IPS-18c (cell line): ENCODE results near the gene PACRG.

Experiments used
- H3K4me3 ChIP-seq: 2 replicates; pipeline ENCODE4 v1.7.0; 2013; ENCODE audit warnings: low read depth, mild to moderate bottlenecking, low read length, moderate library complexity; ENCODE audit not compliant: insufficient read depth
- H3K9me3 ChIP-seq: one replicate; pipeline ENCODE4 v1.6.1; 2013; ENCODE audit warnings: mild to moderate bottlenecking, low read length, moderate library complexity; ENCODE audit not compliant: control insufficient read depth, insufficient read depth

Gene PACRG

GRCh38 chr6:163098827-163099479 is 371.2 kb downstream of the PACRG start:
- Histone ChIP-seq H3K9me3 (no peaks in the 10 kb centered on the region), H3K4me3 (no peak overlapping the region)

GRCh38 chr6:163099621-163100171 is 371.9 kb downstream of the PACRG start:
- H3K9me3 ChIP-seq: no peaks in the 10 kb centered on the region
- H3K4me3 ChIP-seq: no peak overlapping the region; the same call in 1 of the 2 replicates

GRCh38 chr6:163100259-163100658 is 372.5 kb downstream of the PACRG start:
- Histone ChIP-seq H3K4me3 (no peak overlapping the region), H3K9me3 (no peaks in the 10 kb centered on the region)

- H3K4me3 ChIP-seq: no peak overlapping the region
- peaks cover 4% of the 10 kb centered on the region for H3K9me3 ChIP-seq
These were observed 385.7 kb downstream of the PACRG start for GRCh38 chr6:163113358-163113962.

- H3K9me3 ChIP-seq: no peaks in the 10 kb centered on the region
These were observed 391.2 kb downstream of the PACRG start for GRCh38 chr6:163118941-163119340.

GRCh38 chr6:163120223-163120622 is 392.4 kb downstream of the PACRG start:
- Histone ChIP-seq H3K4me3 (no peak overlapping the region), H3K9me3 (no peaks in the 10 kb centered on the region)

More at GRCh38 chr6:163118941-163119340, 391.2 kb downstream of the PACRG start:
- H3K4me3 ChIP-seq: no peak overlapping the region

GRCh38 chr6:163121270-163121669 is 393.5 kb downstream of the PACRG start:
- no peak overlapping the region for H3K4me3 ChIP-seq
- no peaks in the 10 kb centered on the region for H3K9me3 ChIP-seq

- H3K4me3 ChIP-seq: no peak overlapping the region
- no peaks in the 10 kb centered on the region for H3K9me3 ChIP-seq
These were observed 394.6 kb downstream of the PACRG start for GRCh38 chr6:163122365-163122764.

- Histone ChIP-seq H3K9me3 (no peaks in the 10 kb centered on the region), H3K4me3 (no peak overlapping the region)
These were observed 395.3 kb downstream of the PACRG start for GRCh38 chr6:163123098-163123497.

- no peaks in the 10 kb centered on the region for H3K9me3 ChIP-seq
- H3K4me3 ChIP-seq: no peak overlapping the region
These were observed 399.0 kb downstream of the PACRG start for GRCh38 chr6:163126741-163127140.

GRCh38 chr6:163127587-163127986 is 399.8 kb downstream of the PACRG start:
- no peaks in the 10 kb centered on the region for H3K9me3 ChIP-seq
- no peak overlapping the region for H3K4me3 ChIP-seq

- Histone ChIP-seq H3K9me3 (no peaks in the 10 kb centered on the region), H3K4me3 (no peak overlapping the region)
These were observed 400.6 kb downstream of the PACRG start for GRCh38 chr6:163128324-163128723.

- H3K9me3 ChIP-seq: no peaks in the 10 kb centered on the region
- H3K4me3 ChIP-seq: no peak overlapping the region
These were observed 404.4 kb downstream of the PACRG start for GRCh38 chr6:163132050-163132750.

- Histone ChIP-seq H3K4me3 (no peak overlapping the region), H3K9me3 (no peaks in the 10 kb centered on the region)
These were observed 405.2 kb downstream of the PACRG start for GRCh38 chr6:163133017-163133416.

GRCh38 chr6:163133691-163134090 is 405.9 kb downstream of the PACRG start:
- no peaks in the 10 kb centered on the region for H3K9me3 ChIP-seq
- H3K4me3 ChIP-seq: no peak overlapping the region

GRCh38 chr6:163136681-163137397 is 409.1 kb downstream of the PACRG start:
- H3K4me3 ChIP-seq: no peak overlapping the region
- H3K9me3 ChIP-seq: no peaks in the 10 kb centered on the region

- Histone ChIP-seq H3K4me3 (no peak overlapping the region), H3K9me3 (no peaks in the 10 kb centered on the region)
These were observed 409.7 kb downstream of the PACRG start for GRCh38 chr6:163137398-163137881.
